Vagina (tissue), 2 donors: ENCODE measurements around the gene PPIL6.

ENCODE experiments used
- POLR2A ChIP-seq, 2 donors: fragments of 450-650 bp; IDR thresholded peaks; one replicate each; pipeline ENCODE4 v1.6.1; 2017; ENCODE audit warnings: antibody characterized with exemption in 2 of 2, mild to moderate bottlenecking in 2 of 2, moderate library complexity in 2 of 2
- TF ChIP-seq, protein P1 (sequence below), 3 experiments: fragments of 450-650 bp in 2 of 3; fragments of 200-600 bp in 1 of 3; sonication (generic) in 1 of 3; IDR thresholded peaks; one replicate each; pipeline ENCODE4 v1.5.1; 2017 to 2019; ENCODE audit warnings: antibody characterized with exemption in 3 of 3, mild to moderate bottlenecking in 2 of 3, moderate library complexity in 2 of 3

- TF ChIP-seq, protein P1, sequence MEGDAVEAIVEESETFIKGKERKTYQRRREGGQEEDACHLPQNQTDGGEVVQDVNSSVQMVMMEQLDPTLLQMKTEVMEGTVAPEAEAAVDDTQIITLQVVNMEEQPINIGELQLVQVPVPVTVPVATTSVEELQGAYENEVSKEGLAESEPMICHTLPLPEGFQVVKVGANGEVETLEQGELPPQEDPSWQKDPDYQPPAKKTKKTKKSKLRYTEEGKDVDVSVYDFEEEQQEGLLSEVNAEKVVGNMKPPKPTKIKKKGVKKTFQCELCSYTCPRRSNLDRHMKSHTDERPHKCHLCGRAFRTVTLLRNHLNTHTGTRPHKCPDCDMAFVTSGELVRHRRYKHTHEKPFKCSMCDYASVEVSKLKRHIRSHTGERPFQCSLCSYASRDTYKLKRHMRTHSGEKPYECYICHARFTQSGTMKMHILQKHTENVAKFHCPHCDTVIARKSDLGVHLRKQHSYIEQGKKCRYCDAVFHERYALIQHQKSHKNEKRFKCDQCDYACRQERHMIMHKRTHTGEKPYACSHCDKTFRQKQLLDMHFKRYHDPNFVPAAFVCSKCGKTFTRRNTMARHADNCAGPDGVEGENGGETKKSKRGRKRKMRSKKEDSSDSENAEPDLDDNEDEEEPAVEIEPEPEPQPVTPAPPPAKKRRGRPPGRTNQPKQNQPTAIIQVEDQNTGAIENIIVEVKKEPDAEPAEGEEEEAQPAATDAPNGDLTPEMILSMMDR (IDR thresholded peaks at IDR 0.05): no peak
- no peak for TF ChIP-seq POLR2A (IDR thresholded peaks at IDR 0.05)
Observed at GRCh38 chr6:109374326-109374892, 66.0 kb downstream of the PPIL6 start.
